ENCODE measurements around the gene TRIP13. TPM values are rescaled to one million over a fixed set of nuclear protein-coding genes. Genes with fewer than 3 reads are reported as not detected.
"Not testable (repeated sequence)": the region's sequence is repeated elsewhere in the genome, so short reads cannot be mapped to it uniquely, and the experiment has no call there.

Gene TRIP13
- total and polyA plus RNA-seq, 10 donors: 1.0 to 5.4 (median 2.4) TPM

GRCh38 chr5:873328-873727 lies 19.4 kb upstream of the TRIP13 start:
- Histone ChIP-seq H3K27me3 (replicated peaks in 1 of 7) (no peaks in the 10 kb centered on the region), H3K9me3 (no peaks in the 10 kb centered on the region), H3K27ac (no peak overlapping the region), H3K36me3 (peaks cover 7 to 100% (median 99%) of the 10 kb centered on the region in 6 donors), H3K4me1 (peaks cover 0 to 21% (median 3%) of the 10 kb centered on the region in 6 donors), H3K4me3 (no peak overlapping the region)
- no peak for TF ChIP-seq POLR2A (IDR thresholded peaks at IDR 0.05)
- TF ChIP-seq POLR2AphosphoS5 (IDR thresholded peaks at IDR 0.05): no peak
- TF ChIP-seq CTCF (IDR thresholded peaks at IDR 0.05 in 8 of 11, conservative IDR thresholded peaks at IDR 0.05 in 3 of 11): no peak
- intact Hi-C loops (cut with DNase I; ENCODE audit: low total_unique reads): no loop called here
- WGBS, 5 donors: 71 to 81% (median 76%) methylated on average over 8 of the region's 8 CpGs
- DNase-seq: no peak

DNA sequence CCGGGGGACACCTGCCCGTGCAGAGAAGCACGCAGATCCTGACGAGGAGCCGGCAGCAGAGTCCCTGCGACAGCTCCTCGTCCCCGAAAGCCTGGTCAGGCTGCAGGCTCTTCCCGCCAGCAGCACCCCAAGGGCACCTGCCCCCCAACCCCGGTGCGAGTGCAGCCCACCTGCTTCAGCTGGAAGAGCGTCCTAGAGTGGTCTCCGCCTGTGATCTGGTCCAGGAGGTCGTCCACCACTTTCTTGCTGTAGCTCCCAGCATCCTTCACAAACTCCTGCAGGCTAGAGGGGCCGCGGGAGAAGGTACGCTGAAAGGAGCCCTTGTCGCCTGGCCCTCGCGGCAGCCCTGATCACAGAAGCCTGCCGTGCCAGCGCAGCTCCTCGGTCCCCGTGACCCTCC lies 16.8 kb upstream of the TRIP13 start:
- no peaks in the 10 kb centered on the region for H3K9me3 ChIP-seq
- intact Hi-C loops (cut with DNase I; ENCODE audit: low total_unique reads): no loop called here
- DNase-seq: peak; percentile 59
- no peak overlapping the region for H3K27ac ChIP-seq
- WGBS, 5 donors: 96 to 99% (median 97%) methylated on average over 19 to 24 of the region's 24 CpGs
- H3K27me3 ChIP-seq (replicated peaks in 1 of 7): no peaks in the 10 kb centered on the region
- no peak overlapping the region for H3K4me3 ChIP-seq
- TF ChIP-seq POLR2AphosphoS5 (IDR thresholded peaks at IDR 0.05) (no peak), CTCF (IDR thresholded peaks at IDR 0.05 in 8 of 11, conservative IDR thresholded peaks at IDR 0.05 in 3 of 11) (no peak), POLR2A (IDR thresholded peaks at IDR 0.05) (no peak)
- H3K4me1 ChIP-seq: peaks cover 0 to 21% (median 3%) of the 10 kb centered on the region in 6 donors
- peaks cover 7 to 82% (median 78%) of the 10 kb centered on the region in 6 donors for H3K36me3 ChIP-seq

DNA sequence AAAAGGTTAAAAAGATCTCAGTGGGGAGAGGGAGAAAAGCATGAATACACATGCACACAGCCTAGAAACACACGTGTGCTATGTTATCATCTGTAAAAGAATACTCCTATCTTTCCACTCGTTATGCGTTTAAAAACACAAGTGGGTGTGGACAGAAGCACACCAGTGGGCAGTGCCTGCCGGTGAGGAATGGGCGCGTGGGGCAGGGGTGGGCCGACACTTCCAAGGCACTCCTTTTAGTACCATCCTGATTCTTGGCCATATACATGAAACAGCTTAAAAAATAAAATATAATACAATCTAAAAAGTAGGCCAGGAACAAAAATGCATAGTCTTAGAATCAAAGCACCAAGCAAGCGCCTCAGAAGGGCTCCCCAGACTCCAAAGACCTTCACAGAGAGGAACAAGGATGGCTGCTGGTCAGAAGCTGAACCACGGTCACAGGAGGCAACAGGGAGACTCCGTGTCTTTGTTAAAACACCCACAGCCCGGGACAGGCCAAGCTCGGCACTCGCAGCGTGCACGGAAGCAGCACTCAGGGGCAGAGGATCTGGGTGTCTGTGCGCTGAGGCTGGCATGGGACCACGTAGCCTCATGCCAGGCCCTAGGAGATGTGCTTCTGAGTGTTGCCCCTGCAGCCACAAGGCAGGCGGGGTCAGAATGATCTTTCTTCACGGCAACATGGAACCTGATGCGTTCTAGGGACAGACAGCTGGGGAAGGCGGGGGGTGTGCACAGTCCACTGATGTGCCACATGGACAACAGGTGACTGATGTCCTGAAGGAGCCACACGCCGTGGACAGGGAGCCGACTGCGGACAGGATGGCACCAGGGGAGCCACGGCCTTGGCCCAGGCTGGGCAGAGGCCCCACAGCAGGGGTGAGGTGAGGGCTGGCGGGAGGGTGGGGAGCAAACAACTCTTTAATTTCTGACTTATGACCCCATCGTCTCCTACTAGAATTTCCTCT lies 16.0 kb upstream of the TRIP13 start:
- no peaks in the 10 kb centered on the region for H3K27me3 ChIP-seq (replicated peaks in 1 of 7)
- no peak for TF ChIP-seq CTCF (IDR thresholded peaks at IDR 0.05 in 8 of 11, conservative IDR thresholded peaks at IDR 0.05 in 3 of 11)
- no peak for TF ChIP-seq POLR2AphosphoS5 (IDR thresholded peaks at IDR 0.05)
- no peak for TF ChIP-seq POLR2A (IDR thresholded peaks at IDR 0.05)
- intact Hi-C loops (cut with DNase I; ENCODE audit: low total_unique reads): no loop called here
- no peak overlapping the region for H3K27ac ChIP-seq
- peak; percentile 63 for DNase-seq
- H3K4me3 ChIP-seq: no peak overlapping the region
- no peaks in the 10 kb centered on the region for H3K9me3 ChIP-seq
- WGBS, 5 donors: 91 to 96% (median 94%) methylated on average over 27 to 28 of the region's 28 CpGs
- H3K36me3 ChIP-seq: peaks cover 4 to 82% (median 78%) of the 10 kb centered on the region in 6 donors
- peaks cover 0 to 21% (median 3%) of the 10 kb centered on the region in 6 donors for H3K4me1 ChIP-seq

DNA sequence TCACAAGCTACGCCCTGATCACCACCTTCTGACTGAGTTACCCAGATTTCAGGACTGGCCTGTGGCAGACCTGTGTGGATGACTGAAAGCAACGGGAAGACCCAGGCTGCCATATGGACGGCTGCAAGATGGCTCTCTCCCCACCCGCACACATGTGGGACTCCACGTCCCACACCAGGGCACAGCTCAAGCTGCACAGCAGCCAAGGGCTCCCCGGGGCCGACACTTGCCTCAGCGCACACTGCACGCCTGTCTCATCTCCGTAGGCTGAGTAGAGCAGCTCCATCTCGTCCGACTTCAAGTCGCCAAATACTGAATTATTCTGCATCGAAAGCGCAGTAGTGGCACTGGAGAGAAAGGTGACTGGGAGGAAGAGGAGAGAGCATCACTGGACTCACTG lies 14.6 kb upstream of the TRIP13 start:
- intact Hi-C loops (cut with DNase I; ENCODE audit: low total_unique reads): no loop called here
- Histone ChIP-seq H3K4me1 (peaks cover 0 to 7% (median under 1%) of the 10 kb centered on the region in 6 donors), H3K27me3 (replicated peaks in 1 of 7) (no peaks in the 10 kb centered on the region), H3K27ac (no peak overlapping the region), H3K9me3 (no peaks in the 10 kb centered on the region), H3K36me3 (peaks cover 4 to 82% (median 73%) of the 10 kb centered on the region in 6 donors), H3K4me3 (no peak overlapping the region)
- DNase-seq: peak; percentile 48
- 95 to 97% (median 97%) methylated on average over 15 of the region's 15 CpGs for WGBS, 5 donors
- TF ChIP-seq POLR2A (IDR thresholded peaks at IDR 0.05): no peak
- TF ChIP-seq CTCF (IDR thresholded peaks at IDR 0.05 in 8 of 11, conservative IDR thresholded peaks at IDR 0.05 in 3 of 11): no peak
- no peak for TF ChIP-seq POLR2AphosphoS5 (IDR thresholded peaks at IDR 0.05)

DNA sequence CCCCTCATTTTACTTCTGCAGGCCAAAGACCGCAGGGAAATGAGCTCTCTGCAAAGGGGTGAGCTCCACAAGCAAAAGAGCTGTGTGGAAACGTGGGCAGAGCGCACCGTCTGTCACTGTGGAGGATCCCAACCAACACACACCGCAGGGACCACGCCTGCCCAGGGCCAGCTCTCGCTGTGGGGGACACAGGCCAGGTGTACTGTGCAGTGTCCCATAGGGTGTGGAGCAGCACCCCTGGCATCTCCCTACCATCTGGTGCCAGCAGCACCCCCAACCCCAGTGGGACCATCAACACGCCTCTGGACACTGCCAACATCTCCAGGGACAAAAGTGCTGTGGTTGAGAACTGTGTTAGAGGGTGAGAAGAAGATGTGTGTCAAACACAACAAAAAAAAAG lies 14.0 kb upstream of the TRIP13 start:
- H3K9me3 ChIP-seq; intact Hi-C loops (cut with DNase I; ENCODE audit: low total_unique reads); H3K4me3 ChIP-seq; H3K4me1 ChIP-seq; DNase-seq; H3K27me3 ChIP-seq (replicated peaks in 1 of 7); H3K27ac ChIP-seq: not testable (repeated sequence)
- peaks cover 7 to 82% (median 73%) of the 10 kb centered on the region in 6 donors for H3K36me3 ChIP-seq
- WGBS, 5 donors: no CpG with 5 or more reads among the region's 8 CpGs

All from spleen (tissue), 11 donors.